Measurements from ENCODE around the gene GNLY. TPM values are rescaled to one million over a fixed set of nuclear protein-coding genes. Genes with fewer than 3 reads are reported as not detected.

Gene GNLY
- total and polyA plus RNA-seq, 2 of the 13 experiments (the other 11 are each of a cell fraction or from before 2014, with no cell fraction given): not detected

DNA sequence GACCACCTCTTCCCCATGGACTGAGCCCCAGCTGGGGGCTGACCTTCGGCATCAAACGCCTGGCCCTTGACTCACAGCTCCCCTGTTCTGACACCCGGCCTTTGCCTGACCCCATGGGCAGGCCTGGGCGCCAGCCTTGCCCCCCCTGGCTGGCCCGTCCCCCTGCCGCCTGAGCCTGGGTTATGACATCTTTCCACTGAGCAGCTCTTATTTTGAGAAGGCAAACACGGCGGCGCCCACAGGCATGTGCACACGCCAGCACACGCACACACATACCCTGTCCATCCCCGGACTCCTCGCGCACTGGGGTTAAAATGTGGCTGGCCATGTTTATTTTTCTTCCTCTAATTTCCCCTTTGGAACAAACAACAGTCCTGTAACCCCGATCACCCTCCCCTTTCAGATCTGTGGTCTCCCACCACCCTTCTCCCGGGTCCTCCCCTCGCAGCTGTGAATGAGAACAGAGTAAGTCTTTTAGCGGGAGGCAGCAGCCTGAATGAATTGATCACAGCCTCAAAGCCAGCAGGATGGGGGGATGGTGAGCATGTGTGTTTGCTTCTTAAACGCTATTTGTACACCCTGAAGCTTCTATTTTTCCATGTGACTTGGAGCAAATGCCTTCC lies 47.8 kb downstream of the GNLY start (continued):
- no peak for TF ChIP-seq POLR2AphosphoS2 (IDR thresholded peaks at IDR 0.05; ENCODE audit: low read depth, low read length)
- TF ChIP-seq, protein P1, sequence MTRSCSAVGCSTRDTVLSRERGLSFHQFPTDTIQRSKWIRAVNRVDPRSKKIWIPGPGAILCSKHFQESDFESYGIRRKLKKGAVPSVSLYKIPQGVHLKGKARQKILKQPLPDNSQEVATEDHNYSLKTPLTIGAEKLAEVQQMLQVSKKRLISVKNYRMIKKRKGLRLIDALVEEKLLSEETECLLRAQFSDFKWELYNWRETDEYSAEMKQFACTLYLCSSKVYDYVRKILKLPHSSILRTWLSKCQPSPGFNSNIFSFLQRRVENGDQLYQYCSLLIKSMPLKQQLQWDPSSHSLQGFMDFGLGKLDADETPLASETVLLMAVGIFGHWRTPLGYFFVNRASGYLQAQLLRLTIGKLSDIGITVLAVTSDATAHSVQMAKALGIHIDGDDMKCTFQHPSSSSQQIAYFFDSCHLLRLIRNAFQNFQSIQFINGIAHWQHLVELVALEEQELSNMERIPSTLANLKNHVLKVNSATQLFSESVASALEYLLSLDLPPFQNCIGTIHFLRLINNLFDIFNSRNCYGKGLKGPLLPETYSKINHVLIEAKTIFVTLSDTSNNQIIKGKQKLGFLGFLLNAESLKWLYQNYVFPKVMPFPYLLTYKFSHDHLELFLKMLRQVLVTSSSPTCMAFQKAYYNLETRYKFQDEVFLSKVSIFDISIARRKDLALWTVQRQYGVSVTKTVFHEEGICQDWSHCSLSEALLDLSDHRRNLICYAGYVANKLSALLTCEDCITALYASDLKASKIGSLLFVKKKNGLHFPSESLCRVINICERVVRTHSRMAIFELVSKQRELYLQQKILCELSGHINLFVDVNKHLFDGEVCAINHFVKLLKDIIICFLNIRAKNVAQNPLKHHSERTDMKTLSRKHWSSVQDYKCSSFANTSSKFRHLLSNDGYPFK (CRISPR knock-in tag; IDR thresholded peaks at IDR 0.05; ENCODE audit: borderline replicate concordance): no peak
- no peak for TF ChIP-seq ZNF609 (CRISPR knock-in tag; IDR thresholded peaks at IDR 0.05; ENCODE audit: borderline replicate concordance)
- peak; percentile 90 for TF ChIP-seq PATZ1 (CRISPR knock-in tag; IDR thresholded peaks at IDR 0.05)
- TF ChIP-seq ATF1 (CRISPR knock-in tag; IDR thresholded peaks at IDR 0.05): no peak
- TF ChIP-seq ZNF337 (CRISPR knock-in tag; IDR thresholded peaks at IDR 0.05; ENCODE audit: borderline replicate concordance, low read depth): no peak
- TF ChIP-seq ZNF33A (CRISPR knock-in tag; IDR thresholded peaks at IDR 0.05; ENCODE audit: borderline replicate concordance): no peak
- TF ChIP-seq ZNF713 (CRISPR knock-in tag; IDR thresholded peaks at IDR 0.05): no peak
- no peak for TF ChIP-seq REL (CRISPR knock-in tag; conservative IDR thresholded peaks at IDR 0.05)
- no peak for TF ChIP-seq TRIM24 (CRISPR knock-in tag; IDR thresholded peaks at IDR 0.05)
- TF ChIP-seq ZNF891 (CRISPR knock-in tag; IDR thresholded peaks at IDR 0.05): no peak
- no peak for TF ChIP-seq FOXJ3 (CRISPR knock-in tag; IDR thresholded peaks at IDR 0.05; ENCODE audit: borderline replicate concordance)
- TF ChIP-seq PHF5A (CRISPR knock-in tag; IDR thresholded peaks at IDR 0.05; ENCODE audit: low read depth, unreplicated experiment): no peak
- no peak for TF ChIP-seq ARHGAP35 (CRISPR knock-in tag; IDR thresholded peaks at IDR 0.05; ENCODE audit: borderline replicate concordance)
- no peak for TF ChIP-seq ONECUT2 (CRISPR knock-in tag; IDR thresholded peaks at IDR 0.05)
- TF ChIP-seq HNRNPUL1 (IDR thresholded peaks at IDR 0.05; ENCODE audit: low read depth, low read length): no peak
